IMR-90 (cell line): ENCODE results near the gene B4GALNT3. TPM values are rescaled to one million over a fixed set of nuclear protein-coding genes. Genes with fewer than 3 reads are reported as not detected.

Experiments used
- ATAC-seq: fragments of 200-7000 bp; cut with Tn5 transposase; 2 replicates; pipeline ENCODE4 v1.9.1; 2020; ENCODE audit warnings: low read depth, mild to moderate bottlenecking, moderate library complexity
- BruUV-seq: library from RNA; stranded (reverse); fragments of 400-500 nt; replicated peaks from 2 replicates; lab custom pipeline; 2021; lab: Mats Ljungman, UMichigan
- CTCF ChIA-PET: fragments of 300-600 bp; formaldehyde crosslinking; extraction: SDS; loops from one replicate; lab custom pipeline; 2021; ENCODE audit warnings: antibody characterized with exemption; lab: Yijun Ruan, JAX
- POLR2A ChIA-PET: fragments of 300-600 bp; sonication (Branson Sonifier 250); formaldehyde crosslinking; loops from one replicate; lab custom pipeline; 2022; ENCODE audit warnings: antibody characterized with exemption; ENCODE audit not compliant: unreplicated experiment; lab: Charles Lee
- DNase-seq: peaks from one replicate; pipeline ENCODE4 v3.0.0; 2013
- H2AFZ ChIP-seq: replicated peaks from 2 replicates; pipeline ENCODE3; 2013; ENCODE audit warnings: low read length, mild to moderate bottlenecking; ENCODE audit not compliant: poor library complexity
- H2AK5ac ChIP-seq: 2 replicates; pipeline ENCODE4 v1.6.1; 2013; ENCODE audit warnings: low read depth, low read length, inconsistent platforms
- H2AK9ac ChIP-seq: replicated peaks from 2 replicates; pipeline ENCODE3; 2013; ENCODE audit warnings: mild to moderate bottlenecking, low read depth, low read length, moderate library complexity; ENCODE audit not compliant: poor library complexity
- H2BK120ac ChIP-seq: 2 replicates; pipeline ENCODE4 v1.6.1; 2013; ENCODE audit warnings: low read depth, low read length, inconsistent platforms
- H2BK15ac ChIP-seq: 3 replicates; pipeline ENCODE4 v1.6.1; 2013; ENCODE audit warnings: low read depth, low read length, inconsistent platforms
- H2BK20ac ChIP-seq: 2 replicates; pipeline ENCODE4 v1.6.1; 2013; ENCODE audit warnings: low read depth, mild to moderate bottlenecking, inconsistent platforms, low read length, moderate library complexity
- H2BK5ac ChIP-seq: 2 replicates; pipeline ENCODE4 v1.6.1; 2013; ENCODE audit warnings: mild to moderate bottlenecking, low read depth, low read length, inconsistent platforms; ENCODE audit not compliant: poor library complexity, severe bottlenecking
- H3K14ac ChIP-seq: replicated peaks from 2 replicates; pipeline ENCODE4 v1.6.1; 2013; ENCODE audit warnings: low read depth, low read length, inconsistent platforms
- H3K18ac ChIP-seq: 2 replicates; pipeline ENCODE4 v1.6.1; 2013; ENCODE audit warnings: low read depth, low read length, control low read depth
- H3K23ac ChIP-seq: 2 replicates; pipeline ENCODE4 v1.6.1; 2013; ENCODE audit warnings: low read depth, low read length, inconsistent platforms
- H3K27ac ChIP-seq: 2 replicates; pipeline ENCODE4 v1.5.1; 2013; ENCODE audit warnings: mild to moderate bottlenecking, control low read depth, low read length; ENCODE audit not compliant: insufficient read depth
- H3K27me3 ChIP-seq: 2 replicates; pipeline ENCODE4 v1.6.1; 2013; ENCODE audit warnings: low read length; ENCODE audit not compliant: control insufficient read depth, insufficient read depth
- H3K36me3 ChIP-seq: 2 replicates; pipeline ENCODE4 v1.6.1; 2013; ENCODE audit warnings: low read length, mixed read lengths; ENCODE audit not compliant: control insufficient read depth, insufficient read depth
- H3K4ac ChIP-seq: 2 replicates; pipeline ENCODE4 v1.6.1; 2013; ENCODE audit warnings: low read depth, low read length, inconsistent platforms
- H3K4me1 ChIP-seq: 2 replicates; pipeline ENCODE4 v1.6.1; 2013; ENCODE audit warnings: low read length, mixed read lengths; ENCODE audit not compliant: control insufficient read depth, insufficient read depth
- H3K4me2 ChIP-seq: 2 replicates; pipeline ENCODE4 v1.6.1; 2013; ENCODE audit warnings: low read depth, mild to moderate bottlenecking, control low read depth, low read length, moderate library complexity
- H3K4me3 ChIP-seq: 2 replicates; pipeline ENCODE4 v1.5.1; 2013; ENCODE audit warnings: low read depth, mild to moderate bottlenecking, control low read depth, low read length, moderate library complexity; ENCODE audit not compliant: insufficient read depth
- H3K56ac ChIP-seq: 2 replicates; pipeline ENCODE4 v1.6.1; 2013; ENCODE audit warnings: low read length, inconsistent platforms; ENCODE audit not compliant: insufficient read depth; ENCODE audit errors: extremely low read depth
- H3K79me1 ChIP-seq, 2 experiments: 2 replicates each; pipeline ENCODE4 v1.6.1; 2013; ENCODE audit warnings: low read length in 2 of 2, inconsistent platforms in 1 of 2, low read depth in 1 of 2
- H3K9ac ChIP-seq: 2 replicates; pipeline ENCODE4 v1.6.1; 2013; ENCODE audit warnings: low read depth, low read length, control low read depth
- H3K9me1 ChIP-seq: 2 replicates; pipeline ENCODE4 v1.6.1; 2013; ENCODE audit warnings: low read length, inconsistent platforms; ENCODE audit not compliant: insufficient read depth
- H3K9me3 ChIP-seq: 2 replicates; pipeline ENCODE4 v1.6.1; 2013; ENCODE audit warnings: low read length; ENCODE audit not compliant: control insufficient read depth, insufficient read depth
- H4K20me1 ChIP-seq: 2 replicates; pipeline ENCODE4 v1.6.1; 2013; ENCODE audit warnings: low read length, inconsistent platforms; ENCODE audit not compliant: insufficient read depth
- H4K5ac ChIP-seq: 2 replicates; pipeline ENCODE4 v1.6.1; 2013; ENCODE audit warnings: mild to moderate bottlenecking, low read depth, low read length, control low read depth
- H4K8ac ChIP-seq, 2 experiments: 2 replicates each; pipeline ENCODE4 v1.6.1; 2013; ENCODE audit warnings: low read depth in 2 of 2, low read length in 2 of 2, control low read depth in 1 of 2, inconsistent platforms in 1 of 2
- H4K91ac ChIP-seq: 2 replicates; pipeline ENCODE4 v1.6.1; 2013; ENCODE audit warnings: low read depth, low read length, inconsistent platforms; ENCODE audit not compliant: insufficient read depth
- BHLHE40 ChIP-seq: fragments of 150-350 bp; IDR thresholded peaks from 2 replicates; pipeline ENCODE4 v1.6.1; 2016; ENCODE audit warnings: mild to moderate bottlenecking, low read depth, low read length
- CHD1 ChIP-seq: IDR thresholded peaks from 2 replicates; pipeline ENCODE4 v1.6.1; 2012; ENCODE audit warnings: low read depth, low read length, improper control_type of control experiment
- CTCF ChIP-seq: conservative IDR thresholded peaks from 2 replicates; pipeline ENCODE4 v1.5.1; 2012; ENCODE audit warnings: mild to moderate bottlenecking, low read depth, low read length, improper control_type of control experiment
- MAFK ChIP-seq: IDR thresholded peaks from 2 replicates; pipeline ENCODE4 v1.6.1; 2012; ENCODE audit warnings: low read depth, low read length, improper control_type of control experiment
- MXI1 ChIP-seq: IDR thresholded peaks from 2 replicates; pipeline ENCODE4 v1.6.1; 2012; ENCODE audit warnings: low read depth, mild to moderate bottlenecking, low read length, moderate library complexity, borderline replicate concordance
- NFE2L2 ChIP-seq: fragments of 150-350 bp; IDR thresholded peaks from 2 replicates; pipeline ENCODE4 v1.6.1; 2016; ENCODE audit warnings: low read depth, mild to moderate bottlenecking, low read length
- RAD21 ChIP-seq: IDR thresholded peaks from 2 replicates; pipeline ENCODE4 v1.6.1; 2012; ENCODE audit warnings: low read length, improper control_type of control experiment
- RCOR1 ChIP-seq: IDR thresholded peaks from 2 replicates; pipeline ENCODE4 v1.6.1; 2012; ENCODE audit warnings: mild to moderate bottlenecking, low read length, improper control_type of control experiment; ENCODE audit not compliant: insufficient replicate concordance
- RFX5 ChIP-seq: IDR thresholded peaks from 2 replicates; pipeline ENCODE4 v1.8.0; 2012; ENCODE audit warnings: low read depth, mild to moderate bottlenecking, low read length, moderate library complexity
- SMC3 ChIP-seq: fragments of 150-350 bp; IDR thresholded peaks from 2 replicates; pipeline ENCODE4 v1.6.1; 2016; ENCODE audit warnings: low read depth, mild to moderate bottlenecking, antibody characterized with exemption, low read length, moderate library complexity
- WGBS, 2 experiments: methylation state at CpG; one replicate each; pipeline versions ENCODE4 v1.1.5 to v1.1.7; 2013; ENCODE audit warnings: missing lambda C conversion rate in 2 of 2; ENCODE audit not compliant: insufficient read length in 1 of 2; ENCODE audit errors: extremely low coverage in 2 of 2; 5-methylcytosine and 5-hydroxymethylcytosine counted together
- dilution Hi-C: fragments of 300-500 bp; cut with HindIII; formaldehyde crosslinking; loops from one replicate; pipeline ENCODE4 v1.14.3; 2018; ENCODE audit warnings: low sequenced_read_pairs; ENCODE audit not compliant: unreplicated experiment
- in situ Hi-C: fragments of 300-500 bp; cut with MboI; formaldehyde crosslinking; loops from 3 replicates; pipeline ENCODE4 v1.14.3; 2019; ENCODE audit warnings: low sequenced_read_pairs, inconsistent platforms, mixed read lengths
- intact Hi-C: fragments of 100-400 bp; cut with micrococcal nuclease; formaldehyde crosslinking; loops from 2 replicates; pipeline ENCODE4 v1.10.0; 2022
- polyA plus RNA-seq, 3 experiments: library from polyadenylated mRNA; depleted of rRNA; stranded (reverse); fragments of >200 nt; gene quantifications; 2 replicates each; pipeline ENCODE4 v1.2.3, GENCODE V29; 2012; ENCODE audit warnings: low replicate concordance in 1 of 3
- total RNA-seq: library from RNA; depleted of rRNA; stranded (reverse); fragments of >200 nt; gene quantifications from 2 replicates; pipeline ENCODE4 v1.2.3, GENCODE V29; 2012

The B4GALNT3 gene
- total and polyA plus RNA-seq, 2 of the 4 experiments (the other 2 are of a cell fraction) = not detected

- Histone ChIP-seq H3K36me3 (no peaks in the 10 kb centered on the region), H4K91ac (no peak overlapping the region), H3K27ac (no peak overlapping the region), H2BK5ac (peak overlapping the region; percentile 36), H3K9ac (no peak overlapping the region), H2BK20ac (no peak overlapping the region), H3K9me1 (peaks cover 7% of the 10 kb centered on the region; the same call in 1 of the 2 replicates), H2AK5ac (peak overlapping the region; percentile 15; the same call in 1 of the 2 replicates), H2BK120ac (no peak overlapping the region), H4K5ac (no peak overlapping the region), H3K27me3 (peaks cover 16% of the 10 kb centered on the region), H3K4ac (no peak overlapping the region), H3K4me2 (no peak overlapping the region), H2AK9ac (no peak overlapping the region), H2BK15ac (no peak overlapping the region), H2AFZ (peak overlapping the region; percentile 43), H3K14ac (no peak overlapping the region), H4K20me1 (no peaks in the 10 kb centered on the region), H4K8ac (no peak overlapping the region), H3K4me3 (no peak overlapping the region), H3K23ac (peak overlapping the region; percentile 59; the same call in 1 of the 2 replicates), H3K56ac (no peak overlapping the region), H3K18ac (no peak overlapping the region), H3K4me1 (peaks cover 3% of the 10 kb centered on the region; the same call in 1 of the 2 replicates), H3K79me1 (no peaks in the 10 kb centered on the region), H3K9me3 (no peaks in the 10 kb centered on the region)
- DNase-seq (no peak), ATAC-seq (no peak)
- in situ Hi-C loops (no loop called here), dilution Hi-C loops (no loop called here), intact Hi-C loops (no loop called here)
- no peak for TF ChIP-seq RAD21
- TF ChIP-seq BHLHE40 = no peak
- TF ChIP-seq NFE2L2 = no peak
- TF ChIP-seq CTCF = no peak
- TF ChIP-seq RCOR1 = no peak
- TF ChIP-seq MXI1 = no peak
- no peak for TF ChIP-seq SMC3
- no peak for TF ChIP-seq RFX5
- TF ChIP-seq MAFK = no peak
- no peak for TF ChIP-seq CHD1
- BruUV-seq = no TSS peak
- POLR2A ChIA-PET = no interaction called here
- 96% methylated on average over 3 of the region's 4 CpGs; no CpG with 5 or more reads in 1 of the 2 experiments for WGBS, 2 experiments
- CTCF ChIA-PET = interaction anchor here (2.1 kb wide), 1 partner anchor 170 kb away, joined by 6 read pairs; no protein-coding TSS in a partner anchor
These were observed 121.1 kb downstream of the B4GALNT3 start for GRCh38 chr12:580813-581212.
